Mesenchymal stem cell (in vitro differentiated cells and primary cell): ENCODE measurements around the gene LUZP2.

ENCODE experiments used
- DNase-seq: peaks from one replicate; pipeline ENCODE4 v3.0.0-alpha.2; 2013
- H2AFZ ChIP-seq: one replicate; pipeline ENCODE4 v1.6.1; 2013; ENCODE audit warnings: low read depth, mild to moderate bottlenecking, control low read depth, inconsistent platforms, low read length, moderate library complexity
- H2AK5ac ChIP-seq: 2 replicates; pipeline ENCODE4 v1.6.1; 2013; ENCODE audit warnings: low read length, moderate library complexity, mild to moderate bottlenecking, inconsistent platforms; ENCODE audit not compliant: severe bottlenecking
- H2BK120ac ChIP-seq: one replicate; pipeline ENCODE4 v1.6.1; 2013; ENCODE audit warnings: low read depth, mild to moderate bottlenecking, inconsistent platforms, low read length, moderate library complexity
- H2BK12ac ChIP-seq, 2 experiments: one replicate each; pipeline ENCODE4 v1.6.1; 2013; ENCODE audit warnings: inconsistent platforms in 2 of 2, low read length in 2 of 2, mild to moderate bottlenecking in 2 of 2, moderate library complexity in 2 of 2, control low read depth in 1 of 2
- H2BK15ac ChIP-seq: one replicate; pipeline ENCODE4 v1.6.1; 2013; ENCODE audit warnings: mild to moderate bottlenecking, low read depth, inconsistent platforms; ENCODE audit not compliant: poor library complexity, severe bottlenecking
- H2BK5ac ChIP-seq: 2 replicates; pipeline ENCODE4 v1.6.1; 2013; ENCODE audit warnings: low read depth, mild to moderate bottlenecking, low read length, control low read depth, inconsistent platforms; ENCODE audit not compliant: poor library complexity, severe bottlenecking
- H3K14ac ChIP-seq, 2 experiments: one replicate each; pipeline ENCODE4 v1.6.1; 2013; ENCODE audit warnings: inconsistent platforms in 2 of 2, low read length in 2 of 2, control low read depth in 1 of 2, mild to moderate bottlenecking in 1 of 2, moderate library complexity in 1 of 2
- H3K18ac ChIP-seq, 2 experiments: one replicate each; pipeline ENCODE4 v1.6.1; 2013; ENCODE audit warnings: inconsistent platforms in 2 of 2, low read length in 2 of 2, control low read depth in 1 of 2, low read depth in 1 of 2, mild to moderate bottlenecking in 1 of 2
- H3K23ac ChIP-seq, 2 experiments: one replicate each; pipeline ENCODE4 v1.6.1; 2013; ENCODE audit warnings: inconsistent platforms in 2 of 2, low read length in 2 of 2, mild to moderate bottlenecking in 2 of 2, moderate library complexity in 2 of 2, control low read depth in 1 of 2
- H3K27ac ChIP-seq: 2 replicates; pipeline ENCODE4 v1.5.1; 2013; ENCODE audit warnings: mild to moderate bottlenecking, moderate library complexity, low read length, control low read depth, inconsistent platforms; ENCODE audit not compliant: poor library complexity, severe bottlenecking
- H3K27me3 ChIP-seq, 2 experiments: 2 replicates each; pipeline versions ENCODE4 v1.6.1 to v1.7.0; 2013; ENCODE audit warnings: low read length in 2 of 2, mild to moderate bottlenecking in 2 of 2, moderate library complexity in 2 of 2, control low read depth in 1 of 2, inconsistent platforms in 1 of 2; ENCODE audit not compliant: control insufficient read depth in 1 of 2, insufficient read depth in 1 of 2
- H3K36me3 ChIP-seq, 2 experiments: 2 replicates each; pipeline versions ENCODE4 v1.6.1 to v1.7.0; 2013; ENCODE audit warnings: low read length in 2 of 2, control low read depth in 1 of 2, inconsistent platforms in 1 of 2, low read depth in 1 of 2, mild to moderate bottlenecking in 1 of 2; ENCODE audit not compliant: insufficient read depth in 2 of 2, control insufficient read depth in 1 of 2
- H3K4ac ChIP-seq, 2 experiments: one replicate each; pipeline ENCODE4 v1.6.1; 2013; ENCODE audit warnings: inconsistent platforms in 2 of 2, low read length in 2 of 2, mild to moderate bottlenecking in 2 of 2, moderate library complexity in 2 of 2, control low read depth in 1 of 2, low read depth in 1 of 2
- H3K4me1 ChIP-seq: 2 replicates; pipeline ENCODE4 v1.6.1; 2013; ENCODE audit warnings: low read depth, low read length, control low read depth; ENCODE audit not compliant: control insufficient read depth, insufficient read depth
- H3K4me2 ChIP-seq: 2 replicates; pipeline ENCODE4 v1.6.1; 2013; ENCODE audit warnings: low read length, mild to moderate bottlenecking, inconsistent platforms; ENCODE audit not compliant: poor library complexity, severe bottlenecking
- H3K4me3 ChIP-seq, 2 experiments: 2 replicates each; pipeline versions ENCODE4 v1.5.1 to v1.7.0; 2013; ENCODE audit warnings: low read length in 2 of 2, mild to moderate bottlenecking in 2 of 2, control low read depth in 1 of 2, low read depth in 1 of 2; ENCODE audit not compliant: insufficient read depth in 1 of 2
- H3K79me1 ChIP-seq: replicated peaks from 2 replicates; pipeline ENCODE4 v1.6.1; 2013; ENCODE audit warnings: mild to moderate bottlenecking, control low read depth, low read length, inconsistent platforms; ENCODE audit not compliant: poor library complexity, severe bottlenecking
- H3K9ac ChIP-seq: 2 replicates; pipeline ENCODE4 v1.7.0; 2013; ENCODE audit warnings: mild to moderate bottlenecking, low read length, moderate library complexity
- H3K9me3 ChIP-seq: 2 replicates; pipeline ENCODE4 v1.7.0; 2013; ENCODE audit warnings: mild to moderate bottlenecking, low read length; ENCODE audit not compliant: control insufficient read depth
- H4K8ac ChIP-seq: one replicate; pipeline ENCODE4 v1.6.1; 2013; ENCODE audit warnings: inconsistent platforms, mild to moderate bottlenecking, low read length, moderate library complexity
- H4K91ac ChIP-seq: one replicate; pipeline ENCODE4 v1.6.1; 2013; ENCODE audit warnings: mild to moderate bottlenecking, low read length, inconsistent platforms
- WGBS: methylation state at CpG from one replicate; pipeline ENCODE4 v1.1.7; 2013; ENCODE audit warnings: mixed read lengths; 5-methylcytosine and 5-hydroxymethylcytosine counted together

LUZP2 gene

GRCh38 chr11:24844406-24844805 is 347.6 kb downstream of the LUZP2 start:
- WGBS = 88% methylated on average over 1 of the region's 1 CpG

DNA sequence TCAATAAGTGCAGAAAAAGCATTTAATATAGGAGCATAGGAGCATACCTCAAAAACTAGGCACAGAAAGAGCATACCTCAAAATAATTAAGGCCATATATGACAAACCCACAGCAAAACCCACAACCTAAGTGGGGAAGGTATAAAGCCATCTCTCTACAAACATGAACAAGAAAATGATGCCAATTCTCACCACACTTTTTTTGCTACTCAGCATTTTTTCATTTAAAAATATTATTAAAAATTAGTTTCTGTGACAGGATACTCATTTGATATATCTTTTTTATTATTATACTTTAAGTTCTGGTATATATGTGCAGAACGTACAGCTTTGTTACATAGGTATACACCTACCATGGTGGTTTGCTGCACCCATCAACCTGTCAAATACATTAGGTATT is 352.0 kb downstream of the LUZP2 start:
- H3K36me3 ChIP-seq = no peaks in the 10 kb centered on the region
- H2BK120ac ChIP-seq = no peak overlapping the region
- no peak overlapping the region for H3K23ac ChIP-seq
- no peaks in the 10 kb centered on the region for H3K4me1 ChIP-seq
- H2BK12ac ChIP-seq = no peak overlapping the region
- no peaks in the 10 kb centered on the region for H3K27me3 ChIP-seq
- no peak overlapping the region for H3K14ac ChIP-seq
- no peak overlapping the region for H2BK15ac ChIP-seq
- H3K27ac ChIP-seq = no peak overlapping the region
- no peak overlapping the region for H2AK5ac ChIP-seq
- no peak overlapping the region for H3K4me2 ChIP-seq
- no peak overlapping the region for H2AFZ ChIP-seq
- no peak overlapping the region for H3K9ac ChIP-seq
- no peak overlapping the region for H4K91ac ChIP-seq
- H4K8ac ChIP-seq = no peak overlapping the region
- no peak overlapping the region for H3K4me3 ChIP-seq
- no peaks in the 10 kb centered on the region for H3K9me3 ChIP-seq
- H3K4ac ChIP-seq = no peak overlapping the region
- H2BK5ac ChIP-seq = no peak overlapping the region
- no peaks in the 10 kb centered on the region for H3K79me1 ChIP-seq
- no peak overlapping the region for H3K18ac ChIP-seq
- 100% methylated on average over 1 of the region's 1 CpG for WGBS
- no peak for DNase-seq

More at GRCh38 chr11:24844406-24844805, 347.6 kb downstream of the LUZP2 start:
- no peak overlapping the region for H2AK5ac ChIP-seq
- DNase-seq = no peak
- H2BK12ac ChIP-seq = no peak overlapping the region
- no peak overlapping the region for H2BK5ac ChIP-seq
- H3K27me3 ChIP-seq = no peaks in the 10 kb centered on the region
- no peaks in the 10 kb centered on the region for H3K4me1 ChIP-seq
- no peak overlapping the region for H3K4me2 ChIP-seq
- no peaks in the 10 kb centered on the region for H3K79me1 ChIP-seq
- H3K4ac ChIP-seq = no peak overlapping the region
- H4K91ac ChIP-seq = no peak overlapping the region
- H3K27ac ChIP-seq = no peak overlapping the region
- no peak overlapping the region for H3K4me3 ChIP-seq
- H3K18ac ChIP-seq = no peak overlapping the region
- H3K14ac ChIP-seq = no peak overlapping the region
- no peaks in the 10 kb centered on the region for H3K36me3 ChIP-seq
- H3K9ac ChIP-seq = no peak overlapping the region
- no peak overlapping the region for H2BK120ac ChIP-seq
- H3K23ac ChIP-seq = no peak overlapping the region
- no peak overlapping the region for H2BK15ac ChIP-seq
- no peak overlapping the region for H2AFZ ChIP-seq
- no peak overlapping the region for H4K8ac ChIP-seq
- H3K9me3 ChIP-seq = no peaks in the 10 kb centered on the region

- Histone ChIP-seq H3K9ac (no peak overlapping the region), H3K4ac (no peak overlapping the region), H3K4me2 (no peak overlapping the region), H3K23ac (no peak overlapping the region), H3K14ac (no peak overlapping the region), H3K18ac (no peak overlapping the region), H3K4me3 (no peak overlapping the region), H3K36me3 (no peaks in the 10 kb centered on the region), H2BK15ac (no peak overlapping the region), H3K79me1 (no peaks in the 10 kb centered on the region), H2AFZ (no peak overlapping the region), H2AK5ac (no peak overlapping the region), H3K4me1 (no peaks in the 10 kb centered on the region), H2BK120ac (no peak overlapping the region), H3K27me3 (no peaks in the 10 kb centered on the region), H4K8ac (no peak overlapping the region), H2BK12ac (no peak overlapping the region), H2BK5ac (no peak overlapping the region), H3K9me3 (peaks cover 11% of the 10 kb centered on the region), H4K91ac (no peak overlapping the region), H3K27ac (no peak overlapping the region)
- DNase-seq = no peak
These were observed 359.1 kb downstream of the LUZP2 start for GRCh38 chr11:24855951-24856350.

- Histone ChIP-seq H3K27ac (no peak overlapping the region), H3K4ac (no peak overlapping the region), H3K14ac (peak overlapping the region in 1 of 2 experiments; percentile 81), H3K23ac (no peak overlapping the region), H2BK15ac (no peak overlapping the region), H3K9me3 (peaks cover 14% of the 10 kb centered on the region), H4K91ac (no peak overlapping the region), H3K9ac (no peak overlapping the region), H2BK120ac (no peak overlapping the region), H3K4me3 (no peak overlapping the region), H2BK12ac (no peak overlapping the region), H3K4me2 (no peak overlapping the region), H4K8ac (no peak overlapping the region), H2BK5ac (no peak overlapping the region), H3K36me3 (no peaks in the 10 kb centered on the region), H2AFZ (no peak overlapping the region), H3K27me3 (no peaks in the 10 kb centered on the region), H3K4me1 (no peaks in the 10 kb centered on the region), H3K18ac (no peak overlapping the region), H2AK5ac (no peak overlapping the region), H3K79me1 (no peaks in the 10 kb centered on the region)
- no peak for DNase-seq
- WGBS = 83% methylated on average over 9 of the region's 9 CpGs
These were observed 363.0 kb downstream of the LUZP2 start for GRCh38 chr11:24859801-24860300.
